NCI-H2227 (cell line): ENCODE data around the gene OLFM1.
"Not testable (repeated sequence)": the region's sequence is repeated elsewhere in the genome, so short reads cannot be mapped to it uniquely, and the experiment has no call there.

Source experiments
- DNase-seq: peaks from one replicate; lab custom pipeline; 2025; ENCODE audit not compliant: unreplicated experiment; lab: John Stamatoyannopoulos, UW

Gene OLFM1

DNA sequence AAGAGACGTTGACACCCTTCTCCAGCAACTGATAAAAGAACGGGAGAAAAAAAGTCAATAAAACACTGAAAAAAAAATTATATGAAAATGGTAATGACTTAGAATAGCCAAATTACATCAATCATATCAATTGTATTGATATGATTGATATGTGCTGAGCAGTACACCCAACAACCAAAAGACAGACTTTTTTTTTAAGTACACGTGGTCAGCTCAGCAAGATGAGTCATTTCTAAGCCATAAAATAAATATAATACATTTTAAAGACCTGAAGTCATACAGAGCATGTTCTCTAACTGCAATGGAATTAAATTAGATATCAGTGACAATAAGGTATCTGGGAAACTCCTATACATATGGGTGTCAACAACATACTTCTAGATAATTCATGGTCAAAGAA lies 30.9 kb upstream of the OLFM1 start:
- DNase-seq: no peak

DNA sequence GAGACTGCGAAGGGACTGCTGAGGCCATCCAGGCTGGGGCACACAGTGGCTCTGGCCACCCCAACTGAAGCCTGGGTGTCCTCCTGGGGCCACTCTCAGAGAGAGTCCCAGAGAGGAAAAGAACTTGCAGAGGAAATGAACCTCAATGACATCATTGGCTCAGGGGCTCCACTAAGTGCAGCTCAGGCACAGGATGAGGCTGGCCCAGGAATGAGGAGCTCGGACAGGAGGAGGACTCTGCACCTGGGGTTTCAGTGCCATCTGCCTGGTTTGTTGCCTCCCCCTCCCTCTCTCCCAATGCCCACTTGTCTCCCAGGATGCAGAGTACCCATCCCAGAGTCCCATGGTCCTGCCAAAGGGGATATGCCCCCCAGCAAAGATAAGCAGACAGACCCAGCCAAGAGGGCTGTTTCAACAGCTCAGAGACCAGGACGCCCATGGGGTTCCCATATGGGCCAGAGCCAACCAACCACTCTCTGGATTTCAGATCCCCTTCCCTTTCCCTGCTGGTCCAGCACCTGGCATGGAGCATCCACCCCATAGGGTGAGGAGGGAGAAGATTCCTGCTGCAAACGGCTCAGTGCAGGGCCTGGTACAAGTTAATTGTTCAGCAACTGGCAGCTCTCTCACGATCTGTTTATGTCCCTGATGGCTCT lies 26.9 kb upstream of the OLFM1 start:
- no peak for DNase-seq

DNA sequence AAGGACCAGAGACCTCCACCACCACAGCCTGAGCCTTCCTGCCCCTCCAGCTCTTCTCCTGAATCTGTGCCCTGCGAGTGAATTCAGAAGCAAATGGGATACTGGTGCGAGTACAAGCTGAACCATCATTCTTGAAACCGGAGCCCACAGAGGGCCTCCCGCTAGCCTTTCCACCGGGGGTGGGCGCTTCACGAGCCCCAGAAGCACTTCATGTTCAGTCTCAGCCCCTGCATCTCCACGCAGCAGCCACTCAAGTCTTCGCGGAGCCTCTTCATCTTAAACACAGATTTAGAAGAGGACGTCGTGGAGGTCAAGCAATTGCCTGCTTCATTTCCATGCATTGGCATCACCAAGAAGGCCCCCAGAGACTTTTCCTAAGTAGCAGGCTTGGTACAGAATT lies 26.0 kb upstream of the OLFM1 start:
- no peak for DNase-seq

DNA sequence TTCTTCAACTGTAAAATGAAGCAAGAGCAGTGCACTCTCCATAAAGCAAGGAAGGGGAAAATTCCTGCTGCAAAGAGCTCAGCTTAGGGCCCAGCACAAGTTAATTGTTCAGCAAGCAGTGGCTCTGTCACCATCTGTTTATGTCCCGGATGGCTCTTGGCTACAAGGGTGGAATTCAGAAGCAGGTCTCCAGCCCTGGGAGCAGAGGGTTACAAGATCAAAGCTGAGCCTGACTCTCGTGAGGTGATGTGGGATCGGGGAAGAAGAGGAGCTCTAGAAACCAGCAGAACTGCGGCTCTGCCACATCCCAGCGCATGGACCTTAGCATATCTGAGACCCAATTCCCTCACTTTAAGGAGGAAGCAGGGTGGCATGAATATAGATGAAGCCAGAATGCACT lies 25.2 kb upstream of the OLFM1 start:
- no peak for DNase-seq

DNA sequence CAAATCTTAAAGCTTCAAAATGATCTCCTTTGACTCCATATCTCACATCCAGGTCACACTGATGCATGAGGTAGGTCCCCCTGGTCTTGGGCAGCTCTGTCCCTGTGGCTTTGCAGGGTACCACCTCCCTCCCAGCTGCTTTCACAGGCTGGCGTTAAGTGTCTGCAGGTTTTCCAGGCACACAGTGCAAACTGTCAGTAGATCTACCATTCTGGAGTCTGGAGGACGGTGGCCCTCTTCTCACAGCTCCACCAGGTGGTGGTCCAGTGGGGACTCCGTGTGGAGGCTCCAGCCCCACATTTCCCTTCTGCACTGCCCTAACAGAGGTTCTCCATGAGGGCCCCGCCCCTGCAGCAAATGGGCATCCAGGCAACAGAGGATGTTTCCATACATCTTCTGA lies 24.0 kb upstream of the OLFM1 start:
- not testable (repeated sequence) for DNase-seq

DNA sequence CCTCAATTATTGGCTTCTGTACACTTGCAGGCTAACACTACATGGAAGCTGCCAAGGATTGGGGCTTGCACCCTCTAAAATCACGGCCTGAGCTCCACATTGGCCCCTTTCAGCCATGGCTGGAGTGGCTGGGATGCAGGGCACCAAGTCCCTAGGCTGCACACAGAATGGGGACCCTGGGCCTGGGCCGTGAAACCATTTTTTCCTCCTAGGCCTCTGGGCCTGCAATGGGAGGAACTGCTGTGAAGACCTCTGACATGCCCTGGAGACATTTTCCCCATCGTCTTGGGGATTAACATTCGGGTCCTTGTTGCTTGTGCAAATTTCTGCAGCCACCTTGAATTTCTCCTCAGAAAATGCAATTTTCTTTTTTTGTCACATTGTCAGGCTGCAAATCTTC lies 23.6 kb upstream of the OLFM1 start:
- not testable (repeated sequence) for DNase-seq

DNA sequence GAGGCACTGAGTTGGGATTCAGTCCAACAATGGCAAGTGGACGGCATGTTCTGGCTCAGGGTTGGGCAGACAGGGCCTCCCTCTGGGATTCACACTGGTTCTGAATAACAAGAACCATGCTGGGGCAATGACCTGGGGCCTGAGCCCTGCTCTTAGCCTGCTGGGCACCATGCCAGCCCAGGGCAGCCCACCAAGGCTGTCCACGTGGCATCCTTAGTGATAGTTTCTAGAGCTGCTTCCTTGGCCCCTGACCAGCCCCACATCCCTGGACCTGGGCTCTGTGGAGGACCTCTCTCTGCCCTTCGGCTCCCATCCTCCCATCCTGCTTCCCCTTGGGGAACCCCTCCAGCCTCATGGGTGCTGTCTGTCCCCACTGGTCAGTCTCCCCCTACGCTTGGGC lies 22.3 kb upstream of the OLFM1 start:
- DNase-seq: no peak

DNA sequence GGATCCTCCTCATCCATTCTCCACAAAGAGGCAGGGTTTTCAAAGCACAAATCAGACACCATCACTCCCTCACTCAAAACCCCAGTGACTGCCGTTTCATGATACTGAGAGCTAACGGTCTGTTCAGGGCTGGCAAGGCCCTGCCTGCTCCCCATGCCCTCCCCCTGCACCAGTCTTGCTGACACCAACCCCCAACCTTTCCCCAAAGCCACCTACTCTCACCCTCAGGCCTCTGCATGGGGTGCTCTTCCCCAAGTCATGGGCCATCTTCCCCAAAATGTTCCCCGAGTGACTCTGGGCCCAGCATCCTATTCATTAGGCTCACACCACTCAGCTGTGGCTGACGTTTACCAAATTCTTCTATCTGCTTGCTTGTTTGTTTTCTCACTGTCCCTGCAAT lies 21.7 kb upstream of the OLFM1 start:
- no peak for DNase-seq

DNA sequence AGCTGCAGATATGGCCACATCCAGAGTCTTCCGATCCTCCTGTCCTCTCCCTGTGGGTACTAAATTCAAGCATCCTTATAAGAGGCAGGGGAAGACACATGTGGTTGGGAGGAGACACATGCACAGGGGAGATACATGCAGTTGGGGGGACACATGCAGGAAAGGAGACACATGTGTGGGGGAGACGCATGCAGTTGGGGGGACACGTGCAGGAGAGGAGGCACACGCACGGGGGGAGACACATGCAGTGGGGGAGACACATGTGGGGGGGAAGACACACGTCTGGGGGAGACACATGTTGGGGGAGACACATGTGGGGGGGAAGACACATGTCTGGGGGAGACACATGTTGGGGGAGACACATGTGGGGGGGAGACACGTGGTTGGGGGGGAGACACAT lies 21.2 kb upstream of the OLFM1 start:
- no peak for DNase-seq

DNA sequence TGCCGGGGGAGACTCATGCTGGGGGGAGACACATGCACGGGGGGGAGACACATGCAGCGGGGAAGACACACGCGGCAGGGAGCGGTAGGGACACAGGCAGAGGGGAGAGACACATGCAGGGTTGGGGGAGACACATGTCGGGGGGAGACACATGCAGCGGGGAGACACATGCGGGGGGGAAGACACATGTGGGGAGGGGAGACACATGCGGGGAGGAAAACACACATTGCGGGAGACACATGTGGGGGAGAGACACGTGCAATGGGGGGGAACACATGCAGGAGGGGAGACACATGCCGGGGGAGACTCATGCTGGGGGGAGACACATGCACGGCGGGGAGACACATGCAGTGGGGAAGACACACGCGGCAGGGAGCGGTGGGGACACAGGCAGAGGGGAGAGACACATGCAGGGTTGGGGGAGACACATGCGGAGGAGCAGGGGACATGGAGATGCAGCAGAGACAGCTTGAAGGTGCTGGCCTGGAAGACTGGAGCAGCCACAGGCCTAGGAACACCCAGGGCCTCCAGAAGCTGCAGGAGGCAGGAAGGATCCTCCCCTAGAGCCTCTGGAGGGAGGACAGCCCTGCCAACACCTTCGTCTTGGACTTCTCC lies 20.3 kb upstream of the OLFM1 start:
- DNase-seq: no peak

DNA sequence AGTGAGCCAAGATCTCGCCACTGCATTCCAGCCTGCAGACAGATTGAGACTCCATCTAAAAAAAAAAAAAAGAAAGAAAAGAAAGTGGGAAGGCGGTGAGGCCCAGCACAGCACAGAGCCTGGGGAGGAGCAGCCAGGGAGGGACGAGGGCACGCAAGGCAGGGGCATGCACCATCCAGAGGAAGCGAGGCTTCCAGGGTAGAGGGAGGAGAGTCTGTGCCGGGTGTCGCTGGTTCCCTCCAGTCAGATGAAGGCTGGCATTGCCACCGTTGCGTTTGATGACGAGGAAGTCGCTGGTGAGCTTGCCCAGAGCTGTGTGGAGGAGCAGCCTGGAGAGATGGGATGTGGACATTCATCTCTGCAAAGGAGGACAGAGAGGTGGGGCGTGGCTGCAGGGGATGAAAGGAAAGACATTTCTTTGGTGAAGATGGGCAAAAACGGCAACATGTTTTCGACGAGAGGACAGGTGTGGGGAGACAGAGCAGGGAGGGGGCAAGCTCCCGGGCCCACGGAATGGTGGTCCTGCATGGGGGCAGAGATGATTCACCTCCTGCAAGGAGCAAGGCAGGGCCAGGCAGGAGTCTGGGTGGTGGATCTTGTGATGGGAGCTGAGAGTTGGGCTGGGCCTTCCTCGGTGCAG lies 18.6 kb upstream of the OLFM1 start:
- DNase-seq: no peak

DNA sequence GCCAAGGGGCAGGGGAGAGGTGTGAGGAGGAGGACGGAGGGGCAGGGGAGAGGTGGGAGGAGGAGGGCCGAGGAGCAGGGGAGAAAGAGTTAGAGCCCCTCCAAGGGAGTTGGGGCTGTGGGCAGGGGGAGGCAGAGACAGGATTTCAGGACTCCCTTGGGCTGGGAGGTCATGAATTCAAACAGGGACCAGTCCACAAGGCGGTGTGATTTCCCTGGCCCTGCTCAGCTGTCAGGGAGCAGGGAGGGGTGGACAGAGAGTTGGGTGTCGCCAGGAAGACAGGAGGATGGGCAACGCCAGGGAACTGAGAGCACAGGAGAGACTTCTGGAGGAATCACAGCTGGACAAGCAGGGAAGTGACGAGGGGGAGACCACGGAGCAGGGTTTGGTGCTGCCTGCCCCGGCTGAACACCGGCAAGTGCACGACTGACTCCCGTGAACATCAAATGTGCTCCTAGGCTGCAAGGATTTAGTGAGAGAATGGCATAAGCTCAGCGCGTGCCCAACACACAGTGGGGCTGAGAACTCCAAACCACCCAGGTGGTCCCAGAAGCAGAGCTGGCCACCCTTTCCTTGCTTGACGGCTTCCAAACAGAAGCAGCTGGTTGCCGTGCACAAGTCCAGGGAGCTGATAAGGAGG lies 17.8 kb upstream of the OLFM1 start:
- DNase-seq: no peak

DNA sequence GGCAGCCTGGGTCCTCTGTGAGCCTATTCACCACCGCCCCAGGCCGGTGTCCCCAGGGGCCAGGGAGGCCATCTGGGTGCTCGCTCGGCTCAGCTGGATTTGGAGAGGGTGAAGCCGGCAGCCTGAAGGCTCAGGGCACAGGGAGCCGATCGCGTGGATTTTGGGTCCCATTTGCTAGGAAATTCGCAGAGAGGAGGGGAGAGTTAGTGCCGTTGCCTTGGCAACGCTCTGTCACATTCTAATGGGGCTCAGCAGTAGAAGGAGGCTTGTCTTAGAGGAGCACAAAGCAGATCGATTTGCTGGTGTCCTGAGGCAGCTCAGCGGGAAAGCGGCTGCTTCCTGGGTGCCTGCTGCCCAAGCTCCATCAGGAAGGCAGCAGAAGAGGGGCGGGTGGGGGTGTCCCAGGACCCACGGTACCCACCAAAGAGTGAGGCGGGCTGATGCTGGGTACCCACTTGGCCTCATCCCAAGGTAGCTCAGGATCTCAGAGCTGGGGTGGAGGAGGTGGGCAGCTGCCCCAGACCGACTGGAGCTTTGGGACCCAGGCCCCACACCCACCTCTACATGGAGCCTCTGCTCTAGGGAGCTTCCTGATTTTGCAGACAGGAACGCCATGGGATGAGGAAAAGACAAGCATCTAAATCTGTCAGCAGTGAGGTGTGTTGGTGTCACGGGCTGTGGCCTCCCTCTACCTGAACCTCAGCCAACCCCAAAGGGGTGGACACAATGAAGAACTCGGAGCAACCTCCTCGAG lies 17.1 kb upstream of the OLFM1 start:
- DNase-seq: peak; percentile 58

DNA sequence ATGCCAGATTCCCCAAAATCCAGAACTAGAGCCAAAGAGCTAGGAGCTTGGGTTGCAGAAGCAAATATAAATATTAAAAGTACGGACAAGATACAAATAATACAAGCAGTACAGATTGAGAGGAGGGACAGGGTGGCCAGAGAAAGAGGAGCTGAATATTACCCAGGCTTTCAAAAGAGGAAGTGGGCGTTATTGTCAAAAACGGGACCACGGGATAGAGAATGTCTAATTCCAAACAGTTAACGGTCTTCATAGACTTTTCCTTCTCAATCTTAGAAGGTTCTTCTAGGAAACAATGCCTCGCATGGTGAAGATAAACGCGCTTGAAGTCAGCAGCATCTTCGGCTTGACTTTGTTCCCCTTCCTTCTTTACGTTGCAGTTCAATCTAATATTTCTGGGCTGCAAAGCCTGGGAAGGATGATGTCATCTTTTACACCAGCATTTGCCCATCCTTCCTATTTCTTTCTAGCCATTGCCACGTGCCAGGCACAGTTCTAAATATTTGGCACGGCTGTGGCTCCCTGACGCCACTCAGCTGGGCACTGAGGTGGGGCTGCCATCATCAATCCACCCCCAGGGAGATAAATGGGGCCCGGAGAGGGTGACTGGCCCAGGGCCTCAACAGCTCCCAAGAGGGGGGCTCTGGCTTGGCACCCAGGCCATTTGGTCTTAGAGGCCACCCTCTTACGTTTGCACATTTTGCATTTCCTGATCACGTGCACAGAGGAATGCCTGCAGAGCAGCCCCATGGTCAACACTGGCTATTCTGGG lies 16.3 kb upstream of the OLFM1 start:
- DNase-seq: no peak

DNA sequence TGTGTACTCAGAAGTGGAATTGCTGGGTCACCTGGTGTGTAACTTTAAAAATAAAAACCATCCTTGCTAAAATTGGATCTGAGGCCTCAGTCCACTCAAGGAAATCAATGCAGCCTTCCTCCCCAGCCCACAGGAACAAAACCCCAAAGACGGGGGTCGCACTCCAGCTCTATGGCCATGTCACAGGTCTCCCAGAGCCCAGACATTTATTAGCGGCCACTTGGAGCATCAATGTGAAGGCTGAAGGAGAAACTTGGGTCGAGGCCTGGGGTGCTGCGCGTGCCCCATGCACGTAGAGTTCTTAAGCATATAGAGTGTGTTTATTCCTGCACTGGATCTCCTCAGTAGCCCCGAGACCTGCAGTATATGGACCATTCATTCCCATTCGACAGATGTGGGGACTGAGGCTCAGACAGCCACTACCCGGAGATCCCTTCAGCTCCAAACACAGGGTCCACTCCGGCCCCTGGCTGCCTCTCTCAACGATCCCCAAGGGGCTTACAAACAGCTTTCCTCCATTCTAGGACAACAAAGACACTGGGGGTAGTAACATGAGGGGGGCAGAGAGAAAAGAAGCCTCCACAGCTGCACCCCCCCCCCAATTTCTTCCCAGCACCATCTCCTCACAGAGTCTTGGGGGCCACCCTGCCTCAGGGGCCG lies 14.3 kb upstream of the OLFM1 start:
- DNase-seq: no peak

DNA sequence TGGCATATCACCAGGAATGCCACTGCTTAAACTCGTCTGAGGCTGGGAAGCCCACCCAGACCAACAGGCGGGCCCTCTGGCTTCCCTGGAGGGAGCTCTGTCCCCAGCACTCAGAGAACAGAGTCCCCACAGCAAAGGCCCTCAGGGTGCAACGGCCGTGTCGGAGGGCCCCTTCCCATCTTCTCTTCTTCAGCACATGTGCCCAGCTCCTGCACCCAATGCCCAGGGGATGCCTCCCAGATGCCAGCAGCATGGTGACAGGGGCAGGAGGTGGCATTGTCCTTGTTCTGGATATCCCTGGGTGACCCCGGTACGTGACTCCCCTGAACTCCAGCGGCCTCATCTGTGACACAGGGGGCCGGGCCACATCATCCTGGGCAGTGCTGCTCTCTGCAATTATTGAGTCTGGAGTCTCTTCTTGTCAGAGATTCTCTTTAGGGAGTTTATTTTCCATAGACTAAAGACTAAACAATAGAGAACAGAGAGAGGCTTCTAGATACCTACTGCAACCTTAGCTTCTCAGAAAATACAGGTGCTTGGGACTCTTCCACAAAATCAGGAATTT lies 13.6 kb upstream of the OLFM1 start:
- DNase-seq: no peak

DNA sequence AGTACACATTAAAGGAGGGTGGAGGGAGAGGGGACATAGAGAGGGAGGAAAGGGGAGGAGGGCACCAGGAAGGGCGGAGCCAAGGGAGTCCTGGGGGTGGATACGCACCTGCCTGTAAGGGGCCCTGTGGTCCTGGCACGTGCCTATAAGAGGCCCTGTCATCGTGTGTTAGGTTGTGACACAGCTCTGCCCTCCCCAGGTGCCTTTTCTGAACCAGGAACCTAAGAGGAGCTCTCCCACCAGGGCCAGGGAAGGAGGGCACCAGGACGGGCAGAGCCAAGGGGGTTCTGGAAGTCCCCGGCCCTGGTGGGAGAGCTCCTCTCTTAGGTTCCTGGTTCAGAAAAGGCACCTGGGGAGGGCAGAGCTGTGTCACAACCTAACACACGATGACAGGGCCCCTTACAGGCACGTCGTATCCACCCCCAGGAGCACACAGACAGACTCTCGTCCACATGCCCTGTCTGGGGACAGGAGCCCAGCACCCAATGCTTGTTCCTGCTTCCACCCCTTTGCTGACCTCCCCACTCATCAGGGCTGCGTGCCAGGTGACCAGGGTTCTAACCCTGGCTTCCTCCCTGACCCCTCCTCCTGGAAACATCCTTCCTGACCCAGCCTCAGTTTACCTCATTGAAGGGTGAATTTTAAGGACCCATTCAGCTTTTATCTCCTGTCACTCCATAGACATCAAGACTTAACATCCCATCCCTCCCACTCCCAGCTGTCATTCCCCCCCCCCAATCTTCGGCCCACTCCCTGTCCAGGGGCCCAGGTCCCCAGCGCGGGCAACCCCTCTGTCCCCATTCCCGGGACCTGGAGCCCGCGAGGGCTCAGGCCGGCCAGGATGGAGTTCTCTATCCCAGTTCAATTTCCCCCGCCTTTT lies 12.9 kb upstream of the OLFM1 start:
- DNase-seq: no peak

DNA sequence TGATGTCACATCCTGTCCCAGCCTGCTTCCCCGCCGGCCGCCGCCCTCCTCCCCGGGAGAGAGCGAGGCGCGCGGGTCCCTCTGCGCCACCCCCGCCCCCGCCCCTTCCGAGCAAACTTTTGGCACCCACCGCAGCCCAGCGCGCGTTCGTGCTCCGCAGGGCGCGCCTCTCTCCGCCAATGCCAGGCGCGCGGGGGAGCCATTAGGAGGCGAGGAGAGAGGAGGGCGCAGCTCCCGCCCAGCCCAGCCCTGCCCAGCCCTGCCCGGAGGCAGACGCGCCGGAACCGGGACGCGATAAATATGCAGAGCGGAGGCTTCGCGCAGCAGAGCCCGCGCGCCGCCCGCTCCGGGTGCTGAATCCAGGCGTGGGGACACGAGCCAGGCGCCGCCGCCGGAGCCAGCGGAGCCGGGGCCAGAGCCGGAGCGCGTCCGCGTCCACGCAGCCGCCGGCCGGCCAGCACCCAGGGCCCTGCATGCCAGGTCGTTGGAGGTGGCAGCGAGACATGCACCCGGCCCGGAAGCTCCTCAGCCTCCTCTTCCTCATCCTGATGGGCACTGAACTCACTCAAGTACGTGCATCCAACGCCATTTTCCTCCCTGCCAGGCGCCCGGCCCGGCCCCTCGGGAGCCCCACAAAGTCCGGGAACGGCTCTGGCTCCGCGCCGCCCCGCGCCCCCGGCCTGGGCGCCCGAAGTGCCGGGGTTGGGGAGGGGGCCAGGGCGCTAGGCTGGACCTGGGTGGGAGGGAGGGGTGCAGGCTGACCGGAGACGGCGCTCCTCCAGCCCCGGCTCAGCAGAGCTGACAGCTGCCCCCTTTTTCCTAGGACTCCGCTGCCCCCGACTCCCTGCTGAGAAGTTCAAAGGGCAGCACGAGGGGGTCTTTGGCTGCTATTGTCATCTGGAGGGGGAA lies 12.0 kb upstream of the OLFM1 start:
- peak; percentile 72 for DNase-seq
